Measurements from ENCODE around the gene PFDN5.

PFDN5 gene

DNA sequence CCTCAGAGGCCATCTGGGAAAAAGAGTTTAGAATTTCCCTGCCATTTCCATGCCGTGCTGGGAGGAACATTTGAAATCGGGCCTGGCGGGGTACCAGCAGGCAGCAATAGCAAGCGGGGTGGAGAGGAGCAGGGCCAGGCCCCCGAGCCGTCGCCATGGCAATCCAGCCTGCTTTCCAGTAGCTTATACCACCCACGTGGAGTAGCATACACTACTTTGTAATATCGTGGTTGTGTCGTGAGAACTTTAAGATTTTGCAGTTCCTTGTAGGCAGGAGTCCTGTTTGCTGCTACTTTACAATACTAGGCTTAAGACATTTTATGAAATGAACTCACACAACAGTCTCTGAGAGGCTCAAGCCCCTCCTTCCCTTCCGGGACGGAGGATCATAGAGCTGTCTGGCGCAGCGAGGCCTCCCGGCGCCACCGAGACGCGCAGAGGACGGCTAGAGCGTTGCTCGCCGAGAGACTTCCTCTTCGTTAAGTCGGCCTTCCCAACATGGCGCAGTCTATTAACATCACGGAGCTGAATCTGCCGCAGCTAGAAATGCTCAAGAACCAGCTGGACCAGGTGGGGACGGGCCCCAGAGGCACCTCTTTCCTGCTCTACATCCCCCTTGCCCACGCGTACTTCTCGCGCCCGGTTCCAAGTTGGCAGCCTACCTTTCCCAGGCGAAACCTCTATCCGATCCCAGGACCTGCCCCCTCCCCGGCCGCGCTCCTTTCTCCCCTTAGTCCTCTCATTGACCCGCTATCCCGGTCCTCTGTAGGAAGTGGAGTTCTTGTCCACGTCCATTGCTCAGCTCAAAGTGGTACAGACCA is at the start of gene PFDN5:
Gene PFDN5, plus strand, starts transcription at position 473 of the 821 bp plus-strand sequence. Its CDS starts 26 bp downstream, at position 499.
- DNase-seq: peak; percentile 84

DNA sequence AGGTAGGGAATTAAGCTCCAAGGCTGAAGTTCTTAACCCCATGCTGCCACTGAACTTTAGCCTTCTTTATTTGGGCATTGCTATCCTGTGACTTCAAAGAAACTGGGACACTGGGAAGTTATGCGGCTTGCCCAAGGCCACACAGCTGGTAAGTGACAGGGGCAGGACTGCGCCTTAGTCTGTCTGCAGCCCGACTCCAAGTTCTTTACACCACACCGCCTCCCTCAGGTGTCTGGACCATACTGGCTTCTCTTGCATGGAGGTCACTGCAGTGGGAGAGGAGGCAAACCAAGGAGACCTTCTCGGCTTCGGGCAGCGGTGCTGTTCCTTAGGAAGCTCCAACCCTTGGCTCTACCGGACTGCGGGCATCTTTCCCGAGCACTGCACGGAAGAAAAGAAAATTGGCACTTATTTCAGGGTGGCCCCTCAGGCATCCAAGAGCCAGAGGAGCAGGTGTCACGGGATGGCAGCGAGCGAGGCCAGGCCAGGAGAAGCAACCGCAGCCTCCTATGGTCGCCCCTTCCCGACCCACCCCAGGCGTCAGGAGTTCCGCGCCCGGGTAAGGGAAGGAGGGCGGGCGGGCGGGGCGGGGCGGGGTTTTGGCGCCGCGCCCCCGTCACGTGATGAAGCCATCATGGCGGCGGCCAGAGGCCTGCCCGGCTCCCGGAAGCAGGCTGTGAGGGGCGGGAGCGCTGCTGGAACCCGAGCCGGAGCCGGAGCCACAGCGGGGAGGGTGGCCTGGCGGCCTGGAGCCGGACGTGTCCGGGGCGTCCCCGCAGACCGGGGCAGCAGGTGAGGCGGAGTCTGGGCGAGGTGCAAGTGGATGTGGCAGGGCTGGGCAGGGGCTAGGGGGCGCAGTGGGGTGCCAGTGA is 43.6 kb upstream of the PFDN5 start:
- peak; percentile 76 for DNase-seq

DNA sequence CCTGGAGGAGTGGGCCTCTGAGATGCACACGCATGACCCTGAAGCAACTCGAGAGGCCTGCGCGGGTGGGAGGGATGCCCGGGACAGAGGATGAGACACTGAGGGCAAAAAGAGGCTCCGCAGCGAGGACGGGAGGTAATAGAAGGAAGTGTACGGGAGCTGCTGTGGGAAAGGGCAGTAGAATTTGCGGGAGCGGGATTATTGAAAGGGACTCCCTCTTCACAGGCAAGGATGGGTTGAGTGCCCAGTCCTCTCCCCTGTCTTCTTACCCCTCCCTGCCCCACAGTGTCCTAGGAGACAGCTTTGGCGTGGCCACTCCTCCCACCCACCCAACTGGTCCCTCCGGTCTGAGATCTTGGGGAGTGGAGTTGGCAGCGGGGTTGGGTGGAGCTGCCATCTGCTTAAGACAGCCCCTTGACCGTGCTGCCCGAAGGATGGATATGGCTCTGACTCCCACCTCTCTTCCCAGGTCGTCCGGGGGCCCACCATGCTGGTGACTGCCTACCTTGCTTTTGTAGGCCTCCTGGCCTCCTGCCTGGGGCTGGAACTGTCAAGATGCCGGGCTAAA is 42.9 kb upstream of the PFDN5 start:
- DNase-seq: no peak

DNA sequence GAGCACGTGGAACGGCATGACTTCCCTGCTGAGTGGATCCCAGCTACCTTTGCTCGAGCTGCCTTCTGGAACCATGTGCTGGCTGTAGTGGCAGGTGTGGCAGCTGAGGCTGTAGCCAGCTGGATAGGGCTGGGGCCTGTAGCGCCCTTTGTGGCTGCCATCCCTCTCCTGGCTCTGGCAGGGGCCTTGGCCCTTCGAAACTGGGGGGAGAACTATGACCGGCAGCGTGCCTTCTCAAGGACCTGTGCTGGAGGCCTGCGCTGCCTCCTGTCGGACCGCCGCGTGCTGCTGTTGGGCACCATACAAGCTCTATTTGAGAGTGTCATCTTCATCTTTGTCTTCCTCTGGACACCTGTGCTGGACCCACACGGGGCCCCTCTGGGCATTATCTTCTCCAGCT is 42.0 kb upstream of the PFDN5 start:
- DNase-seq: no peak

DNA sequence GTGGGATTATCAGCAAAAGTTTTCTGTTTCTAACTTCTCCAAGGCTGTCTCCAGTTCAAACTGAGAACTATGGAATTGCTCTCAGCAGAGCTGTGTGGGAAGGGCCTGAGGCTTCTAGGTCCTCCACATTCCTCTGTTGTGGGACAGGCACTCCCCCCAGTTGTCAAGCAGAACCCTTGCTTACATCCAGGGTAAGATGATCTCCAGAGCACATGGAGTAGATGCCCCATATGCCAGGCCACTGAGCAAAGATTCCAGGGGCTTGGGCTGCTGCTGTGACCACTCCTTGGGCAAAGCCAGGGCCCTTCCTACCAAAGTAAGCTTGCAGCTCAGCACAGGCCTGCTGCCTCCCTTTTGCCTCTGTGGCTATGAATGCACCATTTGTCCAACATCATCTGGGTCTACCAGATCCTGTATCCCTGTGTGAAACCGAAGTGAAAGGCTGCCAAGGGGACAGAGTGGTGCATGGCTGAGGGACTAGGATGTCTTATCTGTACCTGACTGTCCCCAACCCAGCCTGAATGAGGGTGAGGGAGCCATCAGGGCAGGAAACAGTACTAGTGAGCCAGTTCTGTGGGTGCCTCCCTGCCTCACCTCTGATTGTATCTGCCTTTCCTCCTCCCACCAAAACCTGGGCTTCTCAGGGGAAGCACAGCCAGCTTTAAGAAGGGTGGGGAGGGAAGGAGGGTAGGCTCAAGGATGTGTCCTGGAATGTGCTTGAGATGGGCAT is 40.4 kb upstream of the PFDN5 start:
- DNase-seq: no peak

DNA sequence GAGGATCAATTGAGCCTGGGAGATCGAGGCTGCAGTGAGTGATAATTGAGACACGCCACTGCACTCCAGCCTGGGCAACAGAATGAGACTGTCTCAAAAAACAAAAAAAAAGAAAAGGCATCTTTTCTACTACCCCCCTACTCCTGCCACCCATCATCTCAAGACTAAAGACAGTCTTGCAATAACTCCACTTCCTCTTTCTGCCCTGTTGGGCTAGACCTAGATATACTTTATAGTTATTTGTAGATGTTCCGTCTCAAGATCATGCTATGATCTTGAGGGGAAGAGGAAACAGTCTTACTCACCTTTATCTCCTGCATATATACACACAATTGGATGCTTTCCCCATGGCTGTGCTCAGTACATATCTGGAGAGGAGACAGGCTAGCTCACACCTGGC is 39.3 kb upstream of the PFDN5 start:
- no peak for DNase-seq

DNA sequence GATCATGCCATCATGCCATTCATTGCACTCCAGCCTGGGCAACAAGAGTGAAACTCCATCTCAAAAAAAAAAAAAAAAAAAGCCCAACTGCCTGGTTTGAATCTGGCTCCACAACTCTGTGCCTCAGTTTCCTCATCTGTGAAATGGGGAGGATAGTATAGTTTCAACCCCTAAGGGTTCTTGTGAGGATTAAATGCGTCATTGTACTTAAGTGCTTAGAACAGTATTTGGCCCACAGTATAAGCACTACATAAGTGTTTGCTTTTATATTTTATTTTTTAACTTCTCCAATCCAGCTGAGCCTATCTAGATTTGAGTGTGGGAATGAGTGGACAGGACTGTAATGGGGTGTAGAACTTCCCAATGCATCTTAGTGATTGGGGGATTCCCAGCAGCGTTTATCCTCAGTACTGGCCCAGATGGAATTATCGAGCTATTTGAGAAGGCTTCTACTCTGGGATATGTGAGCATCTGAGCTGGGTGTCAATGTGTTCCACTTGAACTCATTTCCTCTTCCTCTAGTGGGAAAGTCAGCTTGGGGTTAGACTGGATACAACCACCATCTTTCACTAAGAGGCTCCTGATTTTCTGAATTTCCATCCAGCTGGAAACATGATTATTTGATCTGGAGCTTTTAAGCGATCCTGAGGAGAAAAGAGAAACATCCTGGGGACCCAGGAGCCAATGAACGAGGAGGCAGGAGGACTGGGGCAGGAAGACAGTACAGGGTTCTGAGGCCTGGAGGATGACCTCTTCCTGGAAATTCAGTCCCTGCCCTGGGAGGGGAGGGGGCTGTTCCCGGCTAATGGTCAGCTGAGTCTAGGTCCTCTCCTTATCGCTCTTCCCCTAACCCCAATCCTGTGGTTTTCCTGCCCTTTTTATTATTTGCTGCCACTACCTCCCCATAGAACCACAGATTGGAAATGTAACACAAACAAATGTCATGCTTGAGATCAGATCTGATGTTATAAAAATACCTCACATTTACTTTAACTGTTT is 36.5 kb upstream of the PFDN5 start:
- peak; percentile 53 for DNase-seq

DNA sequence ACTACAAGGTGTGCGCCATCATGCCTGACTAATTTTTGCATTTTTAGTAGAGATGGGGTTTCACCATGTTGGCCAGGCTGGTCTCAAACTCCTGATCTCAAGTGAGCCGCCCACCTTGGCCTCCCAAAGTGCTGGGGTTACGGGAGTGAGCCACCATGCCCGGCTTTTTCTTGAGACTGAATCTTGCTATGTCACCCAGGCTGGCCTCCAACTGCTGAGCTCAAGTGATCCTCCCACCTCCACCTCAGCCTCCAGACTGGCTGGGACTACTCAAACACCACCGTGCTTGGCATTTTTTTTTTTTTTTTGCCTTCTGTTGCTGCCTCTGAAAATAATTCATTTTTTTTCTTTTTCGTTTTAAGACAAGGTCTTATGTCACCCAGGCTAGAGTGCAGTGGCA is 35.5 kb upstream of the PFDN5 start:
- no peak for DNase-seq

DNA sequence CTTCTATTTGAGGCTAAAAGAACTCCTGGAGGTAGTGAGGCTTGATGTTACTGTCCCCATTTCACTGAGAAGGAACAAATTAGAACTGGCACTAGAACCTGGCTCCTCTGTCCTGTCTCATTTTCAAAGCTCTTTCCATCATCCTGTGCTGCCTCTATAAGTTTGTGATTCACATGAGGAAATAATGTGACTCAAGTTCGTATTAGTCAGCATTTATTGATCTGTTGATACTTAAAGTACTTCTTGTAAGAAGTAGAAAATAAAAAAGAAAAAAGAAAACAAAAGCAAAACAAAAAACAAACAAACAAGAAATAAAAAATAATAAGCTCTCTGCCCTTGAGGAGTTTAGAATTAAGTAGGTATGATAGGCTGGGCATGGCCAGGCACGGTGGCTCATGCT is 29.6 kb upstream of the PFDN5 start:
- DNase-seq: no peak

DNA sequence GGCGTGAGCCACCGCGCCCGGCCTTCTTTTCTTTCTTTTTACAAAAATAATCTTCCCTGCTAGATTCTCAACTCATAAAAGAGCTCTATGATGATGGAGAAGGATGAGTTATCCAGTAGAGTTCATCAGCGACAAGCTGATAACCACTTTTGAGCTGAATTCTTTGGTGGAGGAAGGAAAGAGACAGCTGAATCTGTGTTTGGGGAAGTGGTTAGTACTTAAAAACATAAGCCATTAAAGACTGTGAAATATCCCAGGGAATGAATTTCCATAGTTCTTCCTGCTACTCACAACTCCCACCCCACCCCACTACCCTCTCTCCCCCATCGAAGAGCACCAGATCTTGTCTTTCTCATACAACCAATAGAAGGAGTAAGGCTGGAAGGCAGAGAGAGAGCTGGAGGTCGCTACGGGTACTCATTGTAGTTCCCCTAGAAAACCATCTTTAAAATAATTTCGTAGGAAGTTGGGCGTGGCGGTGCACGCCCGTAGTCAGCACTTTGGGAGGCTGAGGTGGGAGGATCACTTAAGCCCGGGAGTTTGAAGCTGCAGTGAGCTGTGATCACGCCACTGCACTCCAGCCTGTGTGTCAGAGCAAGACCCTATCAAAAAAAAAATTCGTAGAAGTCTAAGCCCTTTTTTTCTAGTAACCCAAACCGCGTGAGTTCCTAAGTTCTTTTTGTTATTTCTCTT is 27.9 kb upstream of the PFDN5 start:
- DNase-seq: no peak

DNA sequence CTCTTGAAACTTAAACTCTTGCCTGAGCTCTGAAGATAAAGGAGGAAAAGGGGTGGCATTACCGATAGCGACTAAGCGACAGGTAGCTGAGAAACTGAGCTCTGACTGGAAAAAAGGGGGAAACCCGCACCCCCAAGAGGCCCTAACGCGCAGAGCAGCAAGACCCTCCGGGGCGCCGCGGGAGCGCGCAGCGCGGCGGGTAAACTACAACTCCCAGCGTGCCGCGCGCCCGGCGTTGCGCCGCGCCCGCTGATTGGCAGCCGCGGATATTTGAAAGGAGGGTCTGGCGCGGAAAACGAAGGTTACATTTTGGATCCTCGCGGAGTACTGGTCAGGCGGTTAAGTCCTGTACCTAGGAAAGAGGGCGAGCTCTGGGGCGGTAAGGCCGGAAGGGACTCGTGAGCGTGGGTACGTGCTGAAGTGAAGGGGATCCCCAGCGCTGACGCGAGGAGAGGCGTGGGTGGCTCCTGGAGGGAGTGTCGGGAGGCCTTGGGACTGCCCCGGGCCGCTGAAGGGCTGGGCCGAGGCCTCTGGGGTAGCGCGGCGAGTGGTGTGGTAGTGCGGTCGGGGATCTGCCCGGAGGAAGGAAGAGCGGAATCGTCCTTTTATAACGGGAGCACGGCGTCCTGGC is 27.2 kb upstream of the PFDN5 start, which contains the start of gene ESPL1:
Gene ESPL1, plus strand, starts transcription at position 301 of the 631 bp plus-strand sequence. CDS start 468 bp downstream, outside the sequence.
- DNase-seq: peak; percentile 23

DNA sequence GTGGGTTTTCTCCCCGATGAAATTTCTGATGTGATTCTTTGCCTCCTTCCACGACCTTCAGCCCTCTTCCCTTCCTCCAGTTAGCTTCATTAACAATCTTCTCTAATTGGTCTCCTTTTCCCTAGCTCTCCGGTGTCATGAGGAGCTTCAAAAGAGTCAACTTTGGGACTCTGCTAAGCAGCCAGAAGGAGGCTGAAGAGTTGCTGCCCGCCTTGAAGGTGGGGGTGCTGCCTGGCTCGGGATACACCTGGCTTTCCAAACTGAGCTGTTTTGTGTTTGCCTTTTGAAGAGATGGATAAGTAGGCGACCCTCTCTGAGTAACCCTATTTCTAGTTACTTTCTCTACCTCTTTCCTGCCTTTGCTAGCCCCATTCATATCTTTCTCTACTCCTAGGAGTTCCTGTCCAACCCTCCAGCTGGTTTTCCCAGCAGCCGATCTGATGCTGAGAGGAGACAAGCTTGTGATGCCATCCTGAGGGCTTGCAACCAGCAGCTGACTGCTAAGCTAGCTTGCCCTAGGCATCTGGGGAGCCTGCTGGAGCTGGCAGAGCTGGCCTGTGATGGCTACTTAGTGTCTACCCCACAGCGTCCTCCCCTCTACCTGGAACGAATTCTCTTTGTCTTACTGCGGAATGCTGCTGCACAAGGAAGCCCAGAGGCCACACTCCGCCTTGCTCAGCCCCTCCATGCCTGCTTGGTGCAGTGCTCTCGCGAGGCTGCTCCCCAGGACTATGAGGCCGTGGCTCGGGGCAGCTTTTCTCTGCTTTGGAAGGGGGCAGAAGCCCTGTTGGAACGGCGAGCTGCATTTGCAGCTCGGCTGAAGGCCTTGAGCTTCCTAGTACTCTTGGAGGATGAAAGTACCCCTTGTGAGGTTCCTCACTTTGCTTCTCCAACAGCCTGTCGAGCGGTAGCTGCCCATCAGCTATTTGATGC is 26.4 kb upstream of the PFDN5 start:
- no peak for DNase-seq

DNA sequence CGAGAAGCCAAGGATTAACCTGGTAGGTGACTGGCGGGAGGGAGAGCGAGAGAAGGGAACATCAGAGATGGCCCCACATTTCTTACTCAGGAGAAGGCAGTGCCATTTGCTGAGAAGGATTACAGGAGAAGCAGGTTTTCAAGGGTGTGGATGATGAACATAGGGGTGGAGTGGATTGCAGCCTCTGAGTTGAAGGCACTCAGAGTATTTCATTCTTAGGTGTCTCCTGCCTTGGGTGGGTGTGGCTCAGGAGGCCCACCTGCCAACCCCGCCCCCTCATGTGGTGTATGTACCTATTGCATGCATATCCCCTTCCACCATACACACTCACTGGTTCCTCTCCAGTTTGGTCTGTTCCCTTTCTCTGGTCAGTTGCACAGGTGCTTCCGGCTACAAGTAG is 20.9 kb upstream of the PFDN5 start:
- DNase-seq: no peak

DNA sequence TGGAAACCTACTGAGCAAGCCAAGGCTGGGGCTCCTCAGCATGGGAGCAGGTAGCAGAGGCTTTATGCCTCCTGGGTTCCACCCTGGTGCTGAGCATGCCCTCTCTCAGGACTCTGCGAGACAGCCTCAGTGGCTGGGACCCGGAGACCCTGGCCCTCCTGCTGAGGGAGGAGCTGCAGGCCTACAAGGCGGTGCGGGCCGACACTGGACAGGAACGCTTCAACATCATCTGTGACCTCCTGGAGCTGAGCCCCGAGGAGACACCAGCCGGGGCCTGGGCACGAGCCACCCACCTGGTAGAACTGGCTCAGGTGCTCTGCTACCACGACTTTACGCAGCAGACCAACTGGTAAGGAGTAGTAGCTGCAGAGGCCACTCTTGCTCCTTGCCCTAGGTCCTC is 18.8 kb upstream of the PFDN5 start:
- DNase-seq: no peak

DNA sequence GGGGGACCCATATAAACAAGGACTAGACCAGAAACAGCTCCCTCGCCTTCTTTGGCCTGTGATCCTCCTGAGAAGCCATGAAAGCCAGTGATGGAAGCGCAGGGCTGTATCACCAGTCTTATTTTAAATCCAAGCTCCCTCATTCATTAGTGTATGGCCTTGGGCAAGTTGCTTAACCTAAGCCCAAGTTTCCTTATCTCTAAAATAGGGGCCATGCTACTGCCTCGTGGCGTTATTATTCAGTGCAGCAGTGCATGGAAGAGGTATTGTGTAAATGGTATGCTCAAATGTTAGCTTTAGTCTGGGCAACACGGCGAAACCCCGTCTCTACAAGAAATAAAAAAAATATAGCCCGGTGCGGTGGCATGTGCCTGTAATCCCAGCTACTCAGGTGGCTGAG is 17.4 kb upstream of the PFDN5 start:
- DNase-seq: no peak

DNA sequence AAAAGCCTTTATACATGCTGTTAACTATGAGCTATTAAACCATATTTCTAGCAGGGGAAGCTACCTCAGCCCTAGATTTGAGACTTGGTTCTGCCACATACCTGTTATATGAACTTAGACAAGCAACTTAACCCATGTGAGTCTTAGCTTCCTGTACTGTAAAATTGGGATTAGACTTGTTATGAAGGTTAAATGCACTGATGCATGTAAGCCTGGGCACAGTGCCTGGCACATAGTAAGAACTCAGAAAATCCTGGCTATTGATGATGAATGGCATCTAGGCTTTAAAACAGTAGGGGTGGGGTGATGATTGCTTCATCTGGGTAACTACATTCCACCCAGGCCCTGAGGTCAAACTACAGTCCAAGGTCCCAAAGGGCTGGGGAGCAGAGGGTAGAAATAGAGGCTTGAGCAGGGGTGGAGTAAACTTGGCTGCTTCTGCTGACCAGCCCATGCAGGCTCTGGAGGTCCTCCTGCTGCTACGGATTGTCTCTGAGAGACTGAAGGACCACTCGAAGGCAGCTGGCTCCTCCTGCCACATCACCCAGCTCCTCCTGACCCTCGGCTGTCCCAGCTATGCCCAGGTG is 16.0 kb upstream of the PFDN5 start:
- no peak for DNase-seq

DNA sequence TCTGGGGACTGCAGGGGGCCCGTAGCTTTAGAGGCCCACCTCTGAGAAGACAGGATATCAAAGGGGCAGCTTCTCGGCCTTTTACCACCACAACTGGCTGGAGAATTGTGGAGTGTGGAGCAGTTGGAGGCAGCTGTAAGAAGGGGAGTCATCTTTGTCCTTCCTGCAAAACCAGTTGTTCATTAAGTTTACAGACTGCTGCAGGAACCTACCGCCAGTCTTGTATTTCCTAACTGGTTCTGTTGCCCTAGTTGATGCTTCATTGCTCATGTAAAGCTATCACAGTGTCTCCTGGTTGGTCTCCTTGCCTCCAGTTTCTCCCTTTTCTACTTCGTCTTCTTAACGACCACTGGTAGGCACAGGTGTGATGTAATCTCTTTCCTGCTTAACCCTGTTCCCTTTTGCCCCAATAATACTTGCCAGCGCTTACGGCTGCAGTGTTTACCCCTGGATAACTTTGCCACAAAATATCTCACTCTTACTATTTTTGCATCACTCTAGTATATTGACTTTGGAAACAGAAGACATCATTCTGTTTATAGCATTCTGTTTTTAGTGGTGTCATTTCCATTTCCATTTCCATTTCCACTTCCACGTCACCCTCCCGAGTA is 15.3 kb upstream of the PFDN5 start:
- DNase-seq: no peak

DNA sequence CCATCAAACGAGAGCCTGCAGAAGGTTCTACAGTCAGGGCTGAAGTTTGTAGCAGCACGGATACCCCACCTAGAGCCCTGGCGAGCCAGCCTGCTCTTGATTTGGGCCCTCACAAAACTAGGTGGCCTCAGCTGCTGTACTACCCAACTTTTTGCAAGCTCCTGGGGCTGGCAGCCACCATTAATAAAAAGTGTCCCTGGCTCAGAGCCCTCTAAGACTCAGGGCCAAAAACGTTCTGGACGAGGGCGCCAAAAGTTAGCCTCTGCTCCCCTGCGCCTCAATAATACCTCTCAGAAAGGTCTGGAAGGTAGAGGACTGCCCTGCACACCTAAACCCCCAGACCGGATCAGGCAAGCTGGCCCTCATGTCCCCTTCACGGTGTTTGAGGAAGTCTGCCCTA is 8.9 kb upstream of the PFDN5 start:
- DNase-seq: no peak
